H9 (cell line): ENCODE data around the gene CEP131. TPM values are rescaled to one million over a fixed set of nuclear protein-coding genes. Genes with fewer than 3 reads are reported as not detected.
A peak's percentile ranks its signal among the peaks of the same experiment; 100 is the strongest.

Experiments used
- DNase-seq: peaks from one replicate; pipeline ENCODE4 v3.0.0-alpha.2; 2017
- H2AFZ ChIP-seq: one replicate; pipeline ENCODE4 v1.6.1; 2013; ENCODE audit warnings: mild to moderate bottlenecking, low read length, control low read depth, moderate library complexity
- H2AK5ac ChIP-seq: 2 replicates; pipeline ENCODE4 v1.6.1; 2013; ENCODE audit warnings: low read length, control low read depth, mixed read lengths; ENCODE audit not compliant: insufficient read length
- H2BK120ac ChIP-seq: one replicate; pipeline ENCODE4 v1.6.1; 2013; ENCODE audit warnings: low read depth, mild to moderate bottlenecking, low read length, control low read depth, inconsistent platforms; ENCODE audit not compliant: poor library complexity, severe bottlenecking
- H2BK12ac ChIP-seq: 2 replicates; pipeline ENCODE4 v1.6.1; 2013; ENCODE audit warnings: low read length, control low read depth, mixed read lengths, low read depth; ENCODE audit not compliant: insufficient read length
- H2BK15ac ChIP-seq: 2 replicates; pipeline ENCODE4 v1.6.1; 2013; ENCODE audit warnings: low read depth, low read length, control low read depth
- H2BK20ac ChIP-seq: one replicate; pipeline ENCODE4 v1.6.1; 2013; ENCODE audit warnings: low read depth, mild to moderate bottlenecking, low read length, control low read depth, inconsistent platforms; ENCODE audit not compliant: poor library complexity, severe bottlenecking
- H2BK5ac ChIP-seq: 2 replicates; pipeline ENCODE4 v1.6.1; 2013; ENCODE audit warnings: low read length, control low read depth, mixed read lengths; ENCODE audit not compliant: insufficient read length
- H3K14ac ChIP-seq: 2 replicates; pipeline ENCODE4 v1.6.1; 2013; ENCODE audit warnings: low read length, control low read depth; ENCODE audit not compliant: insufficient read depth
- H3K18ac ChIP-seq: 2 replicates; pipeline ENCODE4 v1.6.1; 2013; ENCODE audit warnings: low read depth, mild to moderate bottlenecking, mixed read lengths, low read length, control low read depth; ENCODE audit not compliant: insufficient read length
- H3K23ac ChIP-seq: 2 replicates; pipeline ENCODE4 v1.6.1; 2013; ENCODE audit warnings: low read length, control low read depth, mixed read lengths, low read depth; ENCODE audit not compliant: insufficient read length
- H3K23me2 ChIP-seq: 2 replicates; pipeline ENCODE4 v1.6.1; 2013; ENCODE audit warnings: low read depth, mild to moderate bottlenecking, mixed read lengths, low read length, control low read depth; ENCODE audit not compliant: insufficient read length, poor library complexity, severe bottlenecking
- H3K27ac ChIP-seq: 2 replicates; pipeline ENCODE4 v1.5.1; 2013; ENCODE audit warnings: low read length, control low read depth, mixed read lengths, low read depth; ENCODE audit not compliant: insufficient read length
- H3K27me3 ChIP-seq: 2 replicates; pipeline ENCODE4 v1.6.1; 2013; ENCODE audit warnings: low read length, control low read depth, inconsistent platforms; ENCODE audit not compliant: insufficient read depth
- H3K4ac ChIP-seq: 2 replicates; pipeline ENCODE4 v1.6.1; 2013; ENCODE audit warnings: low read depth, mild to moderate bottlenecking, control low read depth, inconsistent platforms, low read length, moderate library complexity
- H3K4me1 ChIP-seq: 2 replicates; pipeline ENCODE4 v1.6.1; 2013; ENCODE audit warnings: low read length, control low read depth, inconsistent platforms; ENCODE audit not compliant: insufficient read depth
- H3K4me2 ChIP-seq: 2 replicates; pipeline ENCODE4 v1.6.1; 2013; ENCODE audit warnings: low read length, control low read depth, mixed read lengths; ENCODE audit not compliant: insufficient read length, insufficient read depth
- H3K56ac ChIP-seq: 2 replicates; pipeline ENCODE4 v1.6.1; 2013; ENCODE audit warnings: low read depth, mild to moderate bottlenecking, mixed read lengths, low read length, control low read depth; ENCODE audit not compliant: insufficient read length
- H3K79me1 ChIP-seq: 2 replicates; pipeline ENCODE4 v1.6.1; 2013; ENCODE audit warnings: low read depth, mild to moderate bottlenecking, moderate library complexity, low read length, control low read depth, inconsistent platforms; ENCODE audit not compliant: insufficient read depth, poor library complexity, severe bottlenecking
- H3K79me2 ChIP-seq: 2 replicates; pipeline ENCODE4 v1.6.1; 2013; ENCODE audit warnings: low read length, control low read depth, inconsistent platforms; ENCODE audit not compliant: insufficient read depth
- H3K9ac ChIP-seq: 2 replicates; pipeline ENCODE4 v1.6.1; 2013; ENCODE audit warnings: low read length, control low read depth, mixed read lengths; ENCODE audit not compliant: insufficient read length; ENCODE audit errors: extremely low read depth
- H3K9me3 ChIP-seq: one replicate; pipeline ENCODE4 v1.6.1; 2013; ENCODE audit warnings: low read depth, low read length, inconsistent platforms; ENCODE audit not compliant: control insufficient read depth
- H3T11ph ChIP-seq: one replicate; pipeline ENCODE4 v1.6.1; 2013; ENCODE audit warnings: mild to moderate bottlenecking, low read length, control low read depth, inconsistent platforms
- H4K20me1 ChIP-seq: one replicate; pipeline ENCODE4 v1.6.1; 2013; ENCODE audit not compliant: control insufficient read depth, insufficient read length, insufficient read depth
- H4K5ac ChIP-seq: 2 replicates; pipeline ENCODE4 v1.6.1; 2013; ENCODE audit warnings: low read depth, mild to moderate bottlenecking, mixed read lengths, low read length, control low read depth; ENCODE audit not compliant: insufficient read length
- H4K8ac ChIP-seq: replicated peaks from 2 replicates; pipeline ENCODE4 v1.6.1; 2013; ENCODE audit warnings: low read length, control low read depth, mixed read lengths, low read depth; ENCODE audit not compliant: insufficient read length
- H4K91ac ChIP-seq: 2 replicates; pipeline ENCODE4 v1.6.1; 2013; ENCODE audit warnings: low read depth, mild to moderate bottlenecking, moderate library complexity, mixed read lengths, low read length, control low read depth; ENCODE audit not compliant: insufficient read length
- H3K27ac Mint-ChIP-seq, 3 experiments: 2 replicates in 2 of 3; 3 replicates in 1 of 3; pipeline ENCODE4 v1.8.0; 2020 to 2021; ENCODE audit warnings: mixed read lengths in 3 of 3, mild to moderate bottlenecking in 1 of 3, moderate library complexity in 1 of 3
- H3K27me3 Mint-ChIP-seq: 2 replicates; pipeline ENCODE4 v1.8.0; 2021; ENCODE audit warnings: low read depth, mild to moderate bottlenecking, moderate library complexity, mixed read lengths
- H3K36me3 Mint-ChIP-seq, 3 experiments: 2 replicates in 2 of 3; 3 replicates in 1 of 3; pipeline ENCODE4 v1.8.0; 2020 to 2021; ENCODE audit warnings: low read depth in 3 of 3, mixed read lengths in 3 of 3; ENCODE audit not compliant: insufficient read depth in 1 of 3
- H3K4me1 Mint-ChIP-seq, 2 experiments: 2 replicates each; pipeline ENCODE4 v1.8.0; 2020; ENCODE audit warnings: mixed read lengths in 2 of 2
- H3K4me3 Mint-ChIP-seq, 2 experiments: 2 replicates in 1 of 2; 3 replicates in 1 of 2; pipeline ENCODE4 v1.8.0; 2020 to 2021; ENCODE audit warnings: mild to moderate bottlenecking in 2 of 2, mixed read lengths in 2 of 2, moderate library complexity in 1 of 2
- H3K9me3 Mint-ChIP-seq, 2 experiments: 2 replicates in 1 of 2; 3 replicates in 1 of 2; pipeline ENCODE4 v1.8.0; 2020; ENCODE audit warnings: mild to moderate bottlenecking in 2 of 2, mixed read lengths in 2 of 2, moderate library complexity in 1 of 2
- CTCF ChIP-seq: fragments of 200-600 bp; sonication (generic); conservative IDR thresholded peaks from 3 replicates; pipeline ENCODE4 v1.8.0; 2021; ENCODE audit warnings: antibody characterized with exemption, mild to moderate bottlenecking
- WGBS: extraction: QIAGEN DNeasy Blood & Tissue Kit; methylation state at CpG from one replicate; pipeline ENCODE4 v1.1.7; 2013; ENCODE audit warnings: missing lambda C conversion rate, low lambda C conversion rate, mixed read lengths; ENCODE audit not compliant: insufficient read length; ENCODE audit errors: extremely low coverage; 5-methylcytosine and 5-hydroxymethylcytosine counted together
- total RNA-seq: library from RNA; stranded (reverse); gene quantifications from 2 replicates; pipeline ENCODE4 v1.2.1, GENCODE V29; 2021

The CEP131 gene
- total RNA-seq, 1 experiment from 2014 or later: 16.3 TPM

DNA sequence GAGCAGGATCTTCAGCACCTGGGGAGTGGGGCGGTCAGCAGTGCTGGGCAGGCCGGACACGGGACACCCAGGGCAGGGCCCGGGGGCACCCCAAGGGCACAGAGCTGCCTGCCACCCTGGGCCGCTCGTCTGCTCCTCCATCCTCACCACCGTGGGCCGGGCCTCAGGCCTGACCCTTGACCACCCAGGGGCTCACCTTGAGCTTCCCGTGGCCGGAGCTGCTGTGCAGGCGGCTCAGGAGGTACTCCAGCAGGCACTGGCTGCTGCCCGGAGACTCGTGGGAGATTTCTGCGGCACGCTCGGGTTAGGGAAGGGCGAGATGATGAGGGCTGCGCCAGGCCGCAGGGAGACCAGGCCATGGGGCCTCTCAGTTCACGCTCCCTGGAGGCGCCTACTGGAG, 14.0 kb upstream of the CEP131 start:
- H4K20me1 ChIP-seq: peaks cover 3% of the 10 kb centered on the region
- no CpG with 5 or more reads among the region's 21 CpGs for WGBS
- H3K27me3 ChIP-seq: no peaks in the 10 kb centered on the region

More for the DNA sequence above, 14.0 kb upstream of the CEP131 start:
- Mint-ChIP-seq H3K27ac (no peak overlapping the region), H3K27me3 (no peaks in the 10 kb centered on the region; the same call in 1 of the 2 replicates), H3K9me3 (no peaks in the 10 kb centered on the region; a peak in 1 of 5 replicates), H3K36me3 (peaks cover 5 to 11% (median 9%) of the 10 kb centered on the region in 3 experiments; a peak in 6 of 7 replicates), H3K4me3 (0 out of 5 replicates have a peak overlapping the region, but pooled peaks of 1 of the 2 experiments have one; percentile 93), H3K4me1 (peaks cover 13 to 22% of the 10 kb centered on the region in 2 experiments)
- H2BK12ac ChIP-seq: no peak overlapping the region
- H3K23me2 ChIP-seq: peaks cover 12% of the 10 kb centered on the region
- no peak for TF ChIP-seq CTCF
- H3K9me3 ChIP-seq: no peaks in the 10 kb centered on the region
- no peak overlapping the region for H3T11ph ChIP-seq
- no peak overlapping the region for H2AK5ac ChIP-seq
- H3K4me2 ChIP-seq: no peak overlapping the region
- no peak overlapping the region for H2AFZ ChIP-seq
- H2BK15ac ChIP-seq: no peak overlapping the region
- H3K23ac ChIP-seq: no peak overlapping the region
- H2BK120ac ChIP-seq: no peak overlapping the region
- no peak overlapping the region for H4K5ac ChIP-seq
- H3K18ac ChIP-seq: no peak overlapping the region
- H3K27ac ChIP-seq: no peak overlapping the region
- H3K79me2 ChIP-seq: peaks cover 4% of the 10 kb centered on the region
- H2BK20ac ChIP-seq: no peak overlapping the region
- no peak overlapping the region for H2BK5ac ChIP-seq
- no peak overlapping the region for H4K91ac ChIP-seq
- peaks cover 3% of the 10 kb centered on the region for H3K79me1 ChIP-seq
- H3K4ac ChIP-seq: no peak overlapping the region
- H3K4me1 ChIP-seq: no peaks in the 10 kb centered on the region
- no peak overlapping the region for H4K8ac ChIP-seq
- no peak overlapping the region for H3K56ac ChIP-seq
- no peak overlapping the region for H3K9ac ChIP-seq
- no peak overlapping the region; the same call in 1 of the 2 replicates for H3K14ac ChIP-seq
- DNase-seq: no peak
